Measurements from ENCODE around the gene CDADC1.

CDADC1 gene

DNA sequence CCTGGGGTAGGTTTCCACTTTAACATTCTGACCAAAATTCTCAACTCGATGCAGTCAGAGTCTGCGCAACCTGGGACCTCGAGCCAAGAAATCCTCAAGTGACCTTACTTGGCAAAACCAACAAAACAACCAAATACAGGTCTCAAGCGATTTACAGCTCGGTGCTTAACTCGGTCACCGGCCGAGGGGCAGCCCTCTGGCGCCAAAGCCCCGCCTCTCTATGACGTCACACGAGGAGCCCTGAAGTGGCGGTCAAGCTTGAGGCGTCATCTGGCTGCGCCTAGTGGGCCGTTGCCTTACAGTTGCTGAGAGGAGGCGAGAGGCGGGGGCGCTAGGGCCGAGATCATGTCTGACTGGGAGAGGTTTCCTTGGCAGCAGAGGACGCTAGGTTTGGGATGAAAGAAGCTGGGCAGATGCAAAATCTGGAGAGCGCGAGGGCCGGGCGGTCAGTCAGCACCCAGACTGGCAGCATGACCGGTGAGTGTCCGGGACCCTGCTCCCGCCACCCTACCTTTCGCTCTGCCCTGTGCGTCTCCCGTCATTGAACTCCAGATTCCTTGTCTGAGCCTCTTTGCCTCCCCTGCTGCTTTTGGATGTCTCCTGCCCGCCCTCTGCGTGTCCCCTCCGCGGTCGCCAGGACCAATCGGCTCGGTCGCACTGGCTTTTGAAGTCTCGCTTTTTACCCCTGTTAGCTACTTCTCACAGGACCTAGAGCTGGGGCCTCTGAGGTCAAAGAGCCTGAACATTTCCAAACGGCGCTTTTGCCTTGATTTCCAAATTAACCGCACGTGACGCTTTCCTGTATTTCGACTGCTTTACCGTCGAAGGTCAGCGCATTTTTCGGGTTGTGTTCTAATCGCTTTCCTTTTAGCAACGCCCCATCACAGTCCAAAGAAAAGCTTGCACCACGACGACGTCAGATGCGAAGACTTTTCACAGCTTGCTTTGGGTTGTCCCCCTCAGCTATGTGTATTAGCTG, at the start of gene CDADC1:
TSS of gene CDADC1 (plus strand) at position 283 of the 979 bp plus-strand sequence. CDS start at position 396, 113 bp downstream.
- peak; percentile 87 for DNase-seq (ENCODE audit: low spot score)

DNA sequence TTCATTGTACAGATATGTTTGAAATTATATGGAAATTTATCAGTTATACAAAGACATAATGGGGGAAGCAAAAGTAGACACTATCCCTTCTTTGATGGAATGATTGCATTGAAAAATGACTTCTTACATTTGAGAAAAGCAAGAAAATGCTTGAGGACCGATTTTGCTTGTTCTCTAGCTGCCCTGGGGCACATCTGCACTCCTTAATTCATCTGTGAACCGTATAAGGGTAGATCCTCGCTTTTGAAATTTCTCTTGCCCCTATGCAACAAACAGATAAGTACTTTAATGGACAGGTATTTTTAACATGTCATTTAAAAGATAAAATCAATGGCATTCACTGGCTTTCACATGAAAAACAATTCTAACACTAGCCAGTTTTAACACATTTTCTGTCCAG, 41.1 kb upstream of the CDADC1 start:
- DNase-seq (ENCODE audit: low spot score), result no peak

DNA sequence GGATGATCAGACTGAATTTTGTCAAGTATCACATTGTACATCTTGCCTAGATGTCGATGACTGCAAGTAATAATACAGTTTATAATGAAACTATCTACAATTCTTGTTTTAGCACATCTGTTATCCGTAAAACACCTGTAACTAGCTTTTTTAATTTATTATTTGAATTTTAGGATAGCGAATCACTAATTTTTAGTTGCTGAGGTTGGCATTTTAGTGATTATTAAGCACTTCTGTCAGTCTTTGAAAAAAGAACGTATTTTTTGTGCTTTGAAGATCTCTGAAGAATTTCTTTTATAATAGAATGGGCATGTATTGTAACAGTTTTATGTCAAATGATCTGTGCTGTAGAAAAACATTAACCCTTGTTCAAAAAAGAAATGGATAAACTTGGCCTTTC, 39.1 kb upstream of the CDADC1 start:
- no peak for DNase-seq (ENCODE audit: low spot score)

DNA sequence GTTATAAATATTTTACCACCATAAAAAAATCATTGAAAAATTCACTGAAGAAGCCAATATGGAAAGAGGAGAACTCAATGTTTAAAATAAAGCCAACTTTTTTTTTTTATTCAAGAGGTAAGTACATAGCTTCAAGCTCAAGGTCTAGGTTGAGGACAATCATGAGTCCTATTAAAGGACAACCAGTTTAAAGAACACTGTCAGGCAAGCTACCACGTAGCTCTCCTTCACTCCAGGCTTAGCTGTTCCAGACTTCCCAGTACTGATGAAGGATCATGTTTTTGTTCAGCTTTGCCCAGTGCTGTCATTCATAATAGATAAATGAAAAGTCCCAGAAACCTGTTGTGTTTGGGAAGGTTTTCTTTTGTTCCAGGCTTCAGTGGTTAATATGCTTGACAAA, 37.6 kb upstream of the CDADC1 start:
- no peak for DNase-seq (ENCODE audit: low spot score)

DNA sequence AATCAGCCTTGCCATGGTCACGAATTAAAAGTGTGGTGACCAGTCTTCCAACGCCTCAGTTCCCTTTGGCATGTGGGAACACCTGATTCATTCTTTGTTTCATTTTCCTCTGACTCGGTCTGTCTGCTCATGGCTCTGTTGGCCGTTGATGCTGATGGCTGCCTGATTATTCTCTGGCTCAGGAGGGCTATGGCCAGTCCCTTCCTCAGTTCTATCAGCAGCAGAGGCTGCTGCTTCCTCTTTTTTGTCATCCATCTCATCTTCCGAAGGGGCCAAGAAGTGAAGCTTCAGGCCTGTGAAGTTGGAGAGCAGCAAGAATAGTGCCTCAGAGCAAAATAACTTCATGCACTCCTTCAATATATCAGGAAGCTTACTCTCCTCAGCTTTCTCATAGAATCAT, 37.1 kb upstream of the CDADC1 start:
- no peak for DNase-seq (ENCODE audit: low spot score)

DNA sequence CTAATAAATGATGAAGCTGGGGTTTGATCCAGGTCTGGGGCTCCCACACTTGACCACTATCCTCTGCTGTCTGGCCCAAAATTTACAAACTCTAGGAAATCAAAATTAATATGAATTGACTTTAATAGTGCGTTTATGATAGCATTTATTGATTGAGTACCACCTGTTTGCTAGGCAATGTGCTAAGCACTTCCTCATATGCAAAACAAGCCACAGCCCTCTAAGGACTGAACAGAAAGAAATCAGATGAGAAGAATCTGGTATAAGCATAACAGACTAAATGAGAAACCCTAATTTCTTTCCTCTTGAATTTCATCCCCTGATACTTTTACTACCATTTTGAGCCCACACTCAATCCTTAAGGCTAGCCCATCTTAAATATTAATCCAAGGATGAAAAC, 34.2 kb upstream of the CDADC1 start:
- no peak for DNase-seq (ENCODE audit: low spot score)

DNA sequence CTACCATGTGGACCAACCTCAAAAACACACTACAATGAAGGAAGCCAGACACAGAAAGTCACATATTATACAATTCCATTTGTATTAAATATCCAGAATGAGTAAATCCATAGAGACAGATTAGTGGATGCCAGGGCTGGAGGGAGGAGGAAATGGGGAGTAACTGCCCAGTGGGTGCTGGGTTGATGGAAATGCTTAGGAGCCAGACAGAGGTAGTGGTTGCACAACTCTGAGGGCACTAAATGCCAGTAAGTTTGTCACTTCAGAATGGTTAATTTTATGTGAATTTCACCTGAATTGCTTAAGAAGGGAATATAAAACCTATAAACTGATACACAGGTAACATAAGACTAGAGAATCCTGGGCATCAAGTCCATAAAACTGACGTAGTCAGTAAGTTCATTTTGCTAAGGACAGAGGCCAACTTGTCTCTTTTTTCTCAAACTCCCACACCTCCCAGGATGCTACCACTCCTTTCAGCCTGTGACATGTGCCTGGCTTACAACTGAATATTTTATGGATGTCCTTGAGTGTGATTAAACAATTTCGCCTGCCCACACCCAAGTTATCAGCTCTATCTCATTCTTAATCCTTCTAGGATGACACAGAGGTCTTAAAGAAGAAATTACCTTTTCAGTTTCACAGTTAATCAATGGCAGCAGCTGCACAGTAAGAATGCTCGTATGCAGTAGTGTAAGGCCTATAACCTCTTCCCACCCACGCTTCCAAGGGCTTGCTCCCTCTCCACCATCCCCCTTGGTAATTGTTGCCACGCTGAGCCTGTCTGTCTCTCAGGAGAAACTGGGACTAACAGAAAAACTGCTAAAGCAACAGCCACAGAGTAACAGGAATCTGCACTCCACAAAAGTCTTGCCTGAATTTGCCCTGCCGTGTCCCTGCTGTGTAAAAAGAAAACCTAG, 33.5 kb upstream of the CDADC1 start:
- no peak for DNase-seq (ENCODE audit: low spot score)

DNA sequence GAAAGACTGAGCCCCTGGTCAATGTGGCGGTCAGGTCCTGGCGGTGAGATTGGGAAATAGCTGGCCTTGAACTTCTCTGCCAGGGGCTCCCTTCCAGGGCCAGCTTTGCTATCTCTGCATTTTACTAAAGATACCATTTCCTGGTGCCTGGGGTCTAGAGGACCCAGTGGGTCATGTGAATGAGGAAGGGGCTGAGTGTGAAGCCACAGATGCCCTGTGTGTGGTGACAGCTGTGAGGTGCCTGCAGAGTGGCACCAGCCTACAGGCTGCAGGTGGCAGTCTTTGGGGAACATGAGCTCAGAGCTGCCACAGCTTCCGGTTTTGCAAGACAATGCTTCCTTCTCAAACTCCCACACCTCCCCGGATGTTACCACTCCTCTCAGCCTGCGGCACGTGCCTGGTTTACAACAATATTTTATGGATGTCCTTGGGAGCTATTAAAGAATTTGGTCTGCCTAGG, 32.8 kb upstream of the CDADC1 start:
- DNase-seq (ENCODE audit: low spot score), result no peak

DNA sequence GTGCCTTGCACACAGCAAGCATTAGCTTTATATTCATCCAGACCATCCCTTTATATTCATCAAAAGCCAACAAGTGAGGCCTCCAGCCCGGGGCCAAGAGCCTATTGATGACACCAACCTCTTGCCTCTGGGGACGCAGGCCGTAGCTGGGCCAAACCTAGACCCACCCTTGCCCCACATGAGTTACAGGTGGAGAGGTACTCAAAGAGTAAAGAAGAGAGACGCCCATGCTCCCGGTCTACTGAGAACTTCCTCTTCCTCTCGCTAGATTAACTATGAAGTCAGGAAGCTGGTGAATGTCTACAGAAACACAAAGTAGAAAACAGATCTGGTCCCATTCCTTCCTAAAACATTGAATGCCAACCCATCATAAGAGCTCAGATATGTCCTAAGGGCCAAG, 31.4 kb upstream of the CDADC1 start:
- no peak for DNase-seq (ENCODE audit: low spot score)

DNA sequence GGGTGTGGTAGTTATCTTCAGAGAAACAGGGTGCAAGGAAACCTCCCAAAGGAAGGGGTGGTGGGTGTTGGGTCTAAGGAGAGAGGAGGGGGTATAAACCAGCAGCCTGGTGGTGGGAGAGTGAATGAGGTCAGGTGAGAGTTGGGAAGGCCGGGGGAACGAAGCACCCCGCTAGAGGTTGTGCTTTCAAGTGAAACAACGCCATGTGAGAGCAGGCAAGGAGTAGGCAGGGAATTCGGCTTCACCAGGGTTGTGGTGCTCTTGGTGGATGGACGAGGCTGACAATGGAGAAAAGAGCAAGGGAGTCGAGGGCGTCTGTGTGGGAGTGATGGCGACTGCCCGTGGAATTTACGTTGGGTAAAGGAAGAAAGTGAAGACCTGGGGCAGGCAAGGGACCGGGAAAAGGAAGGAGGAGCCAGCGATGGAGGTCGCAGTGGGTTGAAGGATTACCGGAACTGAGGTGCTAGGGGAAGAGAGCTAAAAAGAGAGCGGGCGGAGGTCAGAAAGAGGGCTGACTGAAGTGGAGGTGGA, 29.7 kb upstream of the CDADC1 start:
- no peak for DNase-seq (ENCODE audit: low spot score)

DNA sequence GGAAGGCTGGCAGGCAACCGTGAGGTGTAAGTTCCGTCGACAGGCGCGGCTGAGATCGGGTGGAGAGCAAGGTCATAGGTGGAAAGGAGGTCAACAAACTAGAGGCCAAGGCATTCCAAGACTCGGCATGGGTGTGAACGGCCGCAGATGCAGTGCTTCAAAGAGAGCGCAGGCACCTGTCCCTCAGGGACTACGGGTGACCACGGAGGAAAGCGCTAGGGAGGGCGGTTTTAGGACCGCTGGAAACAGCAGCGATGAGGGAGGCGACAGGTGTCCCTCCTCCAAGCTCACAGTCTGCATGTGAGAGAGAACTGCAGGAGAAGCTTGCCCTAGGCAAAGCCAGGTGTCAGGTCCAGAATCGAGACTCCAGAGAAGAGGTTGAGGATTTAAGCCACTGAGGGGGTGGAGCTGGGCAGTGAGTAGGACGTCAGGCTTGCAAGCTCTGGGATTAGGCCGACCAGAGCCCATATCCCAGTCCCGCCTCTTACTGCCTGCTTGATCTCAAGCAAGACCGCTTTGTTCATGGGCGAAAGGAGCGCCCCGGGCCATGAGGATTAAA, 29.2 kb upstream of the CDADC1 start:
- DNase-seq (ENCODE audit: low spot score), result no peak

DNA sequence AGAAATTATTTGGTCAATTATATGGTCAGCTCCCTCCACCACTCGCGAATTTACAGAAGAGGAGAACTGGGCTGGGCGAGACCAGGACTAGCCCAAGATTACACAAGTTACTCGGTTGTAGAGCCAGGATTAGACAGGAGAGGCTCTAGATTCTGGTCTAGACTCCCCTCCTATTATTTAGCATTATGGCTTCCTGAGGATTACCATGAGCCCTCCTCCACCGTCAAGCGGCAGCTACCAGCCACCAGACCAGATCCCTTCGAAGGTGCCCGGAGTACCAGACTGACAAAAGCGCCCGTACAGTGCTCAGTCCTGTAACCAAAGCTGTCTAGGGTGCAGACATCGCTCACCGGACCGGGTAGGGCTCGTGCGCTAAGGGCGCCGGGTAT, 28.1 kb upstream of the CDADC1 start:
- no peak for DNase-seq (ENCODE audit: low spot score)

DNA sequence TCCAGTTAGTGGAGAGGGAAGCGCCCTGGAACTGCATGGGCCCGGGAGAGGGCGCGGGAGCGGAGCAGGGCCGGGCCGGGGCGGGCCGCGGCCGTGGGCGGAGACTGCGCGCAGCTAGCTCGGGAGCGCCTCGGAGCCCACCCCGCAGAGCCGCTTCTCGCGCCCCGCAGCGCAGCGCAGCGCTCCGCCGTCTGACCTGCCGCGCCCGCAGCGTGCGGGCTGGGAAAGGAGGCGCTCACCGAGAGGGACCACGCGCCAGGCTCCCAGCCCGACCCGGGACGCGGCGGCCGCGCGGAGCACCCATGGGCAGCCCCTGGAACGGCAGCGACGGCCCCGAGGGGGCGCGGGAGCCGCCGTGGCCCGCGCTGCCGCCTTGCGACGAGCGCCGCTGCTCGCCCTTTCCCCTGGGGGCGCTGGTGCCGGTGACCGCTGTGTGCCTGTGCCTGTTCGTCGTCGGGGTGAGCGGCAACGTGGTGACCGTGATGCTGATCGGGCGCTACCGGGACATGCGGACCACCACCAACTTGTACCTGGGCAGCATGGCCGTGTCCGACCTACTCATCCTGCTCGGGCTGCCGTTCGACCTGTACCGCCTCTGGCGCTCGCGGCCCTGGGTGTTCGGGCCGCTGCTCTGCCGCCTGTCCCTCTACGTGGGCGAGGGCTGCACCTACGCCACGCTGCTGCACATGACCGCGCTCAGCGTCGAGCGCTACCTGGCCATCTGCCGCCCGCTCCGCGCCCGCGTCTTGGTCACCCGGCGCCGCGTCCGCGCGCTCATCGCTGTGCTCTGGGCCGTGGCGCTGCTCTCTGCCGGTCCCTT, 27.5 kb upstream of the CDADC1 start, which contains the start of gene MLNR:
TSS of gene MLNR (plus strand) at position 303 of the 820 bp plus-strand sequence. CDS start at position 303, 0 bp downstream.
- DNase-seq (ENCODE audit: low spot score), result no peak

DNA sequence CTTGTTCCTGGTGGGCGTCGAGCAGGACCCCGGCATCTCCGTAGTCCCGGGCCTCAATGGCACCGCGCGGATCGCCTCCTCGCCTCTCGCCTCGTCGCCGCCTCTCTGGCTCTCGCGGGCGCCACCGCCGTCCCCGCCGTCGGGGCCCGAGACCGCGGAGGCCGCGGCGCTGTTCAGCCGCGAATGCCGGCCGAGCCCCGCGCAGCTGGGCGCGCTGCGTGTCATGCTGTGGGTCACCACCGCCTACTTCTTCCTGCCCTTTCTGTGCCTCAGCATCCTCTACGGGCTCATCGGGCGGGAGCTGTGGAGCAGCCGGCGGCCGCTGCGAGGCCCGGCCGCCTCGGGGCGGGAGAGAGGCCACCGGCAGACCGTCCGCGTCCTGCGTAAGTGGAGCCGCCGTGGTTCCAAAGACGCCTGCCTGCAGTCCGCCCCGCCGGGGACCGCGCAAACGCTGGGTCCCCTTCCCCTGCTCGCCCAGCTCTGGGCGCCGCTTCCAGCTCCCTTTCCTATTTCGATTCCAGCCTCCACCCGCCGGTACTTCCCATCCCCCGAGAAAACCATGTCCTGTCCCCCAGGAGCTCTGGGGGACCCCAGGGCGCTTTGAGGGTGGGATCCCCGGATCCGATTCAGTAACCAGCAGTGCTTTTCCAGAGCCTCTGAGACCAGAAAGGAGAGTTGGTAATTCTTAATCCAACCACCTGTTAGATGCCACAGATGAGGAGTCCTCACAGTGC, 26.7 kb upstream of the CDADC1 start:
- no peak for DNase-seq (ENCODE audit: low spot score)

DNA sequence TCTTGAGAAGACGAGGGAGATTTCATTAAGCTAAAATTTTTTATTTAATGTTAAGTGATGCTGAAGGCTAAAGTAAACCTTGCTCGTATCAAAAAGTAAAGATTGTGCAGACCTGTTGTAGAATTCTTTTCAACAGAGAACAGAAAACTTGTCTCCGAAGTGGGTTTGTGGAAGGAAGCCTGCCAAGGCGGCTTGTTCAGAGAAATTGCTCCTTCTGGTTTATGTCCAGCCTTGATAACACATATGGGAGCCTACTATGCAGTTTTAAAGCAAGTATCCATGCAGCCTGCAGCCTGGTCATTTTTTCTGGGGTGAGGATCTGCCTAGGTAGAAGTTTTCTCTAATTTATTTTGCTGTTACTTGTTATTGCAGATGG, 26.1 kb upstream of the CDADC1 start:
- DNase-seq (ENCODE audit: low spot score), result no peak

DNA sequence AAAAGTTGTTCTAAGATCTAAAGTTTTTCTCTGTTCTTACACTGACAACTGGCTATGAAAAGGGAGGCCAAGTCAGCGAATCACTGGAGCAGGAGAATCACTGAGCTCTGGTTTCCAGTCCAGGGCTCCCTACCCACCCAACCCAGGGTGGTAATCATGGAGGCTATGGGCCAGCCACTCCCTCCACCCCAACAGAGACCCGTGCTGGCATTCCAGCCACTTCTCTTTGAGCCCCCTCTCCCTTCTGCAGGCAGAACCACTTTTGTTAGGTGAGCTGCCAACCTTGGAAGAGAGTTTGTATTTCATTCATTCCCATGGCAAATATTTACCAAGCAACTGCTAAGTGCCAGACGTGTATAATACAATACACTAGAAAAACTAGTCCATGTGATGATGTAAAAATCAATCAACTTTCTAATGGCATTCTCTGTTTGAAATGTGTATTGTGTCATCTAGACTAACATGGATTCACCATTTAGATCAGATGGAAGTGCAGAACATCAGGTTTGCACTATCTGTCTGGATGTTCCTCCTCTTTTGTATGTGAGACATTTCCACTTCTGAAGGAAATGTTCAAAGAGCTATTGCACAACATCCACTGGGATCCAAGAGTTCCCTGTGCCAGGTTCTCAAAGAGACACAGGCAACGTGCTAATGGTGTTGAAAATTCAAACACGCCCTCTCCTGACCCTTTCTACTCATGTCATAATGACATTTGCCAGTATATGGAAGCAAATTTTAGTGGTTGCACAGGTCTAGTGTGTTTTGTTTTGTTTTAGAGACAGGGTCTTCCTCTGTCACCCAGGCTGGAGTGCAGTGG, 22.3 kb upstream of the CDADC1 start:
- no peak for DNase-seq (ENCODE audit: low spot score)

DNA sequence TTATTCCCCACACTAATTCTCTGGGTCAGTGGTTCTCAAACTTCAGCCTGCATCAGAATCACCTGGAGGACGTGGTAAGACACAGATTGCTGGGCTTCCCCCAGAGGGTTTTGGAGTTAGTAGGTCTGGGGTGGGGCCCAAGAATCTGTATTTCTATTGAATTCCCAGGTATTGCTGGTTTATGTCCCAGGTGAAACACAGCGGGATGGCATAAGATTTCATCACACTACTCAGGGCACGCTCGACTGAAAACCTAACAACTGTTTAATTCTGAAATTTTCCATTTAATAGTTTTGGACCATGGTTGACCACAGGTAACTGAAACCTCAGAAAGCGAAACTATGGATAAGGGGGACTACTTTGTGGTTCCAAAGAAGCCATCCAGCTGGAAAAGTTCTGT, 21.1 kb upstream of the CDADC1 start:
- DNase-seq (ENCODE audit: low spot score), result no peak

DNA sequence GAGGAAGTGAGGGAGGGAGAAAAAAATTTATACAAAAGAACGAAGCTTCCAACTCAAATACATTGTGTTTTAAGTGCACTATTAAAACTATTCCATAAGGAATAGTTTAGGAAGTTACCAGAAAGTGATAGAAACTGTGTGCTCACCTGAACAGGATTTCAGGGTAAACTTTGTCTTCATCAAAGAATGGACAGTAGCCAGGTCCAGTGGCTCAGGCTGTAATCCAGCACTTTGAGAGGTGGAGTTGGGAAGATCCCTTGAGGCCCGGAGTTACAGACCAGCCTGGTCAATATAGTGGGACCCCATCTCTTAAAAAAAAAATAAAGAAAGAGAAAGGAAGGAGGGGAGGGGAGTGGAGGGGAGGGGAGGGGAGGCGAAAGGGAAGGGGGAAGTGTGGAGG, 13.0 kb upstream of the CDADC1 start:
- DNase-seq (ENCODE audit: low spot score), result no peak

DNA sequence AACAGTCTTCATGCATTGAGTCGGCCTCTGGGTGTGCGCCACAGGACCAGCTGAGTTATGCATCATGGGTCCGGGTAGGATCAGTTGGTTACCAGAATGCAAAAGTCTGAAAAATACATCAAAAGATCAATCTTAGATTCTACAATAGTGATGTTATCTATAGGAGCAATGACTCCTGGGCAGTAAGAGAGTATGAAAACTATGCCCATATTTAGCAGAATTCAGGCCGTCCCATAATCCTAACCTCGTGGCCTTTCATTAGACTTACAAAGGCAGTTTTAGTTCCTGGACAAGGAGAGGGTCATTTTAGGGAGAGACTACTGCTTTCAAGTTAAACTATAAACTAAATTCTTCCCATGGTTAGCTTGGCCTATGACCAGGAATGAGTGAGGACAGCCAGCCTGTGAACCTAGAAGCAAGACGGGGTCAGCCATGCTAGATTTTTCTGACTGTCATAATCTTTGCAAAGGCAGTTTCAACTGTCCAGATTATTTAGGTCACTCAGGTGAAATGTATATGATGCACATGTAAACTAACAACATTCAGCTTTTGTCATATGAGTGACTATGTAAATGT, 11.8 kb upstream of the CDADC1 start:
- DNase-seq (ENCODE audit: low spot score), result no peak

Data from hepatic stellate cell (primary cell).